GM04504 (cell line): Measurements from ENCODE around the gene MAN1B1.
"Not testable (repeated sequence)": the region's sequence is repeated elsewhere in the genome, so short reads cannot be mapped to it uniquely, and the experiment has no call there.

Experiments used
- DNase-seq: peaks from one replicate; pipeline ENCODE4 v3.0.0-alpha.2; 2012; ENCODE audit warnings: low read depth

Gene MAN1B1

DNA sequence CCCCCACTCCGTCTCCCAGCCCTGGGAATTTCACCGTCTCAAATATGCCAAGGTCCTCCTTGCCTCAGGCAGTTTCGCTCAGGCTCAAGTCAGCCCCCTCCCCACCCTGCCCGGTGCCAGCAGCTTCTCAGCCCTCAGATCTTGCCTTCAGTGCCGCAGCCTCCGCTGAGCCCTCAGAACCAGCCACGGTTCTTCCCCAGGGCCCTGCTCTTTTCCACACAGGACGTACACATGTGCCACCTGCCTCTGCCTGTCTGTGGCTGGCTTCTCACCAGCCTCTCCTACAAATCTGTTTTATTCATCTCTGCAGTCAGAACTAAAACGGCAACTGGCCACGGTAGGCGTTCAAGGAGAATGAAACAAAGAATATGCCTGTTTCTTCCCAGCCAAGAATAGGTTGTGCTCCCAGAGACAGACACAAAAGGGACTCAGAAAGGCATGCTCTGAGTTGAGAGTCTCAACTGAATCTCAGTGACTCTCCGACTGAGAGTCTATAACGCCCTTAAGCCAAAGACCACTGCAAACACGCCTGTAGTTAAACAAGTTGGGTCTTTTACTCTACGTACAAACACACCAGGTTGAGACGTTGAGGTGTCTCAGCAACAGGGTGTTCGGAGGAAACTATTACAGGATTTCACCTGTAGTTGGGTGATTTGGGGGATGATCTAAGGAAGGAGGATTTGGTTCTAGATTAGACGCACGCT lies 41.5 kb downstream of the MAN1B1 start:
- no peak for DNase-seq

- DNase-seq = no peak
These were observed 42.2 kb downstream of the MAN1B1 start for GRCh38 chr9:137128862-137129455.

- peak; percentile 81 for DNase-seq
These were observed 42.8 kb downstream of the MAN1B1 start for GRCh38 chr9:137129456-137130175.

DNA sequence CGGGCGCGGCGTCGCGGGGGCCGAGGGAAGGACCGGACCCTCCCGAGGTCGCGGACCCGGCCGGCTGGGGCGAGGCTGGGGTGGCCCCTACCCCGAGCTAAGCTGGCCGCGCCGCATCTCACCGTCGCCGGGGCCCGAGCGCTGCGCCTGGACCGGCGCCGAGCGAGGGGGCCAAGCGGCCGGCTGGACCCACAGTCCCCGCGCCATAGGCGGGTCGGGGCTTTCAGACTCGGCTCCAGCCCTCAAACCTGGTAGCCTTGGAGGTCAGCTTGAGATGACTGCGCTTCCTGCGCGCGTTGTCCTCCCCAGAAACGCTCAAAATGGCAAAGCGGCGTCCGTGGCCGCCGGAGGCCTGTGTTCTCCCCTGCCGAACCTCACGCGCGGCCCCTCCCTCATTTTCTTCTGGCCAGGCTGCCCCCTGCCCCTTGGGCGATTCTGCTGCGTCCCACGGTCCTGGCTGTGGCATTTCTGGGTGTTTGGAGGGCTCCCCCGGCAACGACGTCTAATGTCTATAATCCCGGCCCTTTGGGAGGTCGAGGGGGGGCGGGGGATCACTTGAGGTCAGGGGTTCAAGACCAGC lies 43.5 kb downstream of the MAN1B1 start:
- no peak for DNase-seq

DNA sequence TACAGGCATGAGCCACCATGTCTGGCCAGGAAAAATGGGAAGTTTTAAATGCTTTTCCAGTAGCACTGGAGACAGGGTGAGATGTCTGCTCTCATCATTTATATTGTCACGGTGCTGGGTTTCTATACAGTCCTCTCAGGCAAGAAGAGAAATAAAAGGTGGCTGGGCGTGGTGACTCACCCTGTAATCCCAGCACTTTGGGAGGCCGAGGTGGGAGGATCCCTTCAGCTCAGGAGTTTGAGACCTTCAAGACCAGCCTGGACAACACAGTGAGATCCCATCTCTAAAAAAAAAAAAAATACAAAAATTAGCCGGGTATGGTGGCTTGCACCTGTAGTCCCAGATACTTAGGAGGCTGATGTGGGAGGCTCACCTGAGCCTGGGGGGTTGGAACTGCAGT lies 47.4 kb downstream of the MAN1B1 start:
- no peak for DNase-seq

DNA sequence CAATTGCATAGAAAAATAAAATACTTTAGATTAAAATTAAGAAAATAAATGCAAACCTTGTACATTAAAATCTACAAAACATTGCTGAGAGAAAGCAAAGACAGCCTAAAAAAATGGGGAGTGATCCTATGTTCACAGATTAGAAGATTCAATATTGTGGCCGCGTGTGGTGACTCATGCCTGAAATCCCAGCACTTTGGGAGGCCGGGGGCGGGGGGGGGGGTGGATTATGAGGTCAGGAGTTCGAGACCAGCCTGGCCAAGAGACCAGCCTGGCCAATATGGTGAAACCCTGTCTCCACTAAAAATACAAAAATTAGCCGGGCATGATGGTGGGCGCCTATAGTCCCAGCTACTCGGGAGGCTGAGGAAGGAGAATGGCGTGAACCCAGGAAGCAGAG lies 48.4 kb downstream of the MAN1B1 start:
- DNase-seq = not testable (repeated sequence)

GRCh38 chr9:137136261-137136880 lies 49.6 kb downstream of the MAN1B1 start:
- no peak for DNase-seq

DNA sequence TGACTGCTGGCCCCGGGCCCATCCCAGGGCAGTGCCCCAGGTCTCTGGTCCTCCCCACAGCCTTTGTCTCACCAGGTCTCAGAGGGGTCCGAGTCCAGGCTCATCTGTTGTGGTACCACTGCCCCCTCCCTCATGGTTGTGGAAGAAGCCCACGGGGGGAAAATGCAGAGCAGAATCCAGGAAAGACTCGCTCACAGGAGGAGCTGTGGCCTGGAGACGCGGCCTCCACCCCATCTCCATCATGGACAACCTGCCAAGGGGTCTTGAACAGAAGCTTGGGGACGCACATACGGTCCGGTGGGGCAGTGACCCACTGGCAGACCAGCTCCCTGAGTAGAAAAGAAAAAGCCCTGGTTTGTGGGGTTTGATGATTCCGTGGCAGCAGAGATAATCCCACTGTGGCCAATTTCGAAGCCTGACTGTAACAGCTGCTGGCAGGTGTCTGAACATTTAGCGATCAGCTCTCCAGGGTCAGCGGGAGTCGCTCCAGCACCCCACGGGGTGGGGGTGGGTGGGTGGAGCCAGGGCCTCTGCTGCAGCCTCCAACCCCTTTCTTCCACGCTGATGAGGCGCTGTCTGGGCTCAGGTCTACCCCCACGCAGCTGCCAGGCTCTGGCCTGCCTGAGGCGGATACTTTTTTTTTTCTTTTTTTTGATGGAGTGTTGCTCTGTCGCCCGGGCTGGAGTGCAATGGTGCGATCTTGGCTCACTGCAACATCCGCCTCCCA lies 50.3 kb downstream of the MAN1B1 start:
- no peak for DNase-seq

- no peak for DNase-seq
These were observed 51.4 kb downstream of the MAN1B1 start for GRCh38 chr9:137138058-137138721.

DNA sequence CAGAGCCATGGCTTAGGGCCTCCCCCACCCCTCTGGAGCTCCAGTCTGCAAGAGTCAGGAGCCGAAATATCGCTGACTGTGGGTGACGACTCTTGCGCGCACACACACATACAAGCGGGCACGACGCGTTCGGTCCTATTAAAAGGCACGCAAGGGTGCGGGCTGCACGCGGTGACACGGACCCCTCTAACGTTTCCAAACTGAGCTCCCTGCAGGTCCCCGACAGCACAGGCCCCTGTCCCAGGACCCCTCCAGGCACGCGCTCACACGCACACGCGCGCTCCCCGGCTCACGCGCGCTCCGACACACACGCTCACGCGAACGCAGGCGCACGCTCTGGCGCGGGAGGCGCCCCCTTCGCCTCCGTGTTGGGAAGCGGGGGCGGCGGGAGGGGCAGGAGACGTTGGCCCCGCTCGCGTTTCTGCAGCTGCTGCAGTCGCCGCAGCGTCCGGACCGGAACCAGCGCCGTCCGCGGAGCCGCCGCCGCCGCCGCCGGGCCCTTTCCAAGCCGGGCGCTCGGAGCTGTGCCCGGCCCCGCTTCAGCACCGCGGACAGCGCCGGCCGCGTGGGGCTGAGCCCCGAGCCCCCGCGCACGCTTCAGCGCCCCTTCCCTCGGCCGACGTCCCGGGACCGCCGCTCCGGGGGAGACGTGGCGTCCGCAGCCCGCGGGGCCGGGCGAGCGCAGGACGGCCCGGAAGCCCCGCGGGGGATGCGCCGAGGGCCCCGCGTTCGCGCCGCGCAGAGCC lies 52.1 kb downstream of the MAN1B1 start, which contains the start of gene GRIN1:
Gene GRIN1, plus strand, starts transcription at position 433 of the 746 bp plus-strand sequence. CDS start 333 bp downstream, outside the sequence.
- no peak for DNase-seq

DNA sequence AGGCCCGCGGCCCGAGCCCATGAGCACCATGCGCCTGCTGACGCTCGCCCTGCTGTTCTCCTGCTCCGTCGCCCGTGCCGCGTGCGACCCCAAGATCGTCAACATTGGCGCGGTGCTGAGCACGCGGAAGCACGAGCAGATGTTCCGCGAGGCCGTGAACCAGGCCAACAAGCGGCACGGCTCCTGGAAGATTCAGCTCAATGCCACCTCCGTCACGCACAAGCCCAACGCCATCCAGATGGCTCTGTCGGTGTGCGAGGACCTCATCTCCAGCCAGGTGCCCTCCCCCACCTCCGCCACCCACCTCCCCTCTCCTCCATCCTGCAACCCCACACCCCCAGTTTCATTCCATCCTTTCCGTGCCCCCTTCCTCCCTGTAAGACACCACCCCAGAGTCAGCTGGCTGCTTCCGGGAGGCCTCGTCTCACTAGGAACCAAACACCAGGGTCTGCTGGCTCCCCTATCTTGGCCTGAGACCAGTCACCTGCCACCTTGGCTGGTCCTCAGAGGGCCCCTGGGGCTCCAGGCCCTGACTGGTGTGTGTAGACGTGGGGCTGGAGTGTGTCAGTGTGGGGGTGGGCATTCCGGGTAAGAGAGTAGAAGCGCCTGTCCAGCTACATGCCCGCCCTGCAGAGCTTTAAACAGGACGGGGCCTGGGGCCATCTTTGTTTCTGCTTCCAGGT lies 52.8 kb downstream of the MAN1B1 start:
- DNase-seq = no peak

GRCh38 chr9:137140151-137141012 lies 53.6 kb downstream of the MAN1B1 start:
- DNase-seq = no peak

GRCh38 chr9:137141050-137141810 lies 54.4 kb downstream of the MAN1B1 start:
- no peak for DNase-seq

- DNase-seq = no peak
These were observed 55.5 kb downstream of the MAN1B1 start for GRCh38 chr9:137141976-137142936.

DNA sequence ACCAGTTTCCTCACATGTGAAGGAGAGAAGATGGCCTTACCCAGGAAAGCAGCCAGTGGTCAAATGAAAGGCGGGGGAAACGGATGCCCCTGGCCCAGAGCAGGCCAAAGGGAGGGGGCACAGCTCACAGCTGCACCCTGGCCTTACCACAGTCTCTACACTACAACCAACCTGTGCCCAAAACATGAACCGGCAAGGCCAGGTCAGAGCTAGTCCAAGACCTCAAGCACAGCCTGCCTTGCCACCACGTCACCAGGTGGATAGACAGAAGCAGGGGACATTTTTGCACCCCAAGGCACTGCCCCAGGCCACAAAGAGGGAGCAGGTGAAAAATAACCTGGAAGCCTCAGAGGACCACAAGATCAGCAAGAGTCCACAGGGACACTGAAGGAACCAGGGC lies 56.7 kb downstream of the MAN1B1 start:
- DNase-seq = no peak

- no peak for DNase-seq
These were observed 59.1 kb downstream of the MAN1B1 start for GRCh38 chr9:137145731-137146526.
